ENCODE results near the gene PRDM11. TPM values are rescaled to one million over a fixed set of nuclear protein-coding genes. Genes with fewer than 3 reads are reported as not detected.

PRDM11 gene
- total RNA-seq, 1 experiment from 2014 or later, result 8.1 TPM

GRCh38 chr11:45237711-45238315 is 91.4 kb downstream of the PRDM11 start:
- peaks cover 31% of the 10 kb centered on the region for H3K27me3 Mint-ChIP-seq (ENCODE audit: unreplicated experiment)
- no TSS peak for BruUV-seq (replicated peaks)
- no peaks in the 10 kb centered on the region for H3K36me3 Mint-ChIP-seq (ENCODE audit: insufficient read depth, unreplicated experiment)
- no peaks in the 10 kb centered on the region for H3K4me1 Mint-ChIP-seq (ENCODE audit: low read depth, unreplicated experiment)
- H3K9me3 Mint-ChIP-seq (ENCODE audit: low read depth, unreplicated experiment), result no peaks in the 10 kb centered on the region
- H3K27ac Mint-ChIP-seq (ENCODE audit: unreplicated experiment), result no peak overlapping the region
- no peak for DNase-seq
- no peak for TF ChIP-seq CTCF (IDR thresholded peaks at IDR 0.05; ENCODE audit: unreplicated experiment)
- no peak overlapping the region for H3K4me3 Mint-ChIP-seq (ENCODE audit: low read depth, unreplicated experiment)
- CTCF ChIA-PET, result interaction anchor here (0.6 kb wide), 1 partner anchor 606 kb away, joined by 8 read pairs; no protein-coding TSS in a partner anchor
- intact Hi-C loops (cut with micrococcal nuclease; ENCODE audit: unreplicated experiment), result loop anchor here (10.0 kb wide), 1 partner anchor 123 kb away; no protein-coding TSS in a partner anchor

GRCh38 chr11:45238724-45239123 is 92.3 kb downstream of the PRDM11 start:
- no peak for TF ChIP-seq CTCF (IDR thresholded peaks at IDR 0.05; ENCODE audit: unreplicated experiment)
- no peak overlapping the region for H3K4me3 Mint-ChIP-seq (ENCODE audit: low read depth, unreplicated experiment)
- H3K27me3 Mint-ChIP-seq (ENCODE audit: unreplicated experiment), result peaks cover 31% of the 10 kb centered on the region
- no peaks in the 10 kb centered on the region for H3K36me3 Mint-ChIP-seq (ENCODE audit: insufficient read depth, unreplicated experiment)
- no peak overlapping the region for H3K27ac Mint-ChIP-seq (ENCODE audit: unreplicated experiment)
- no TSS peak for BruUV-seq (replicated peaks)
- intact Hi-C loops (cut with micrococcal nuclease; ENCODE audit: unreplicated experiment), result loop anchor here (10.0 kb wide), 1 partner anchor 124 kb away; no protein-coding TSS in a partner anchor
- CTCF ChIA-PET, result no interaction called here
- DNase-seq, result no peak
- H3K9me3 Mint-ChIP-seq (ENCODE audit: low read depth, unreplicated experiment), result no peaks in the 10 kb centered on the region
- H3K4me1 Mint-ChIP-seq (ENCODE audit: low read depth, unreplicated experiment), result no peaks in the 10 kb centered on the region

- CTCF ChIA-PET, result no interaction called here
- Mint-ChIP-seq H3K4me1 (ENCODE audit: low read depth, unreplicated experiment) (no peaks in the 10 kb centered on the region), H3K4me3 (ENCODE audit: low read depth, unreplicated experiment) (no peak overlapping the region), H3K9me3 (ENCODE audit: low read depth, unreplicated experiment) (no peaks in the 10 kb centered on the region), H3K36me3 (ENCODE audit: insufficient read depth, unreplicated experiment) (no peaks in the 10 kb centered on the region), H3K27ac (ENCODE audit: unreplicated experiment) (no peak overlapping the region), H3K27me3 (ENCODE audit: unreplicated experiment) (peaks cover 31% of the 10 kb centered on the region)
- TF ChIP-seq CTCF (IDR thresholded peaks at IDR 0.05; ENCODE audit: unreplicated experiment), result no peak
- DNase-seq, result no peak
- intact Hi-C loops (cut with micrococcal nuclease; ENCODE audit: unreplicated experiment), result loop anchor here (10.0 kb wide), 1 partner anchor 125 kb away; no protein-coding TSS in a partner anchor
- BruUV-seq (replicated peaks), result no TSS peak
Measured at GRCh38 chr11:45239733-45240132, 93.3 kb downstream of the PRDM11 start.

- Mint-ChIP-seq H3K27me3 (ENCODE audit: unreplicated experiment) (no peaks in the 10 kb centered on the region), H3K36me3 (ENCODE audit: insufficient read depth, unreplicated experiment) (no peaks in the 10 kb centered on the region), H3K4me1 (ENCODE audit: low read depth, unreplicated experiment) (no peaks in the 10 kb centered on the region), H3K9me3 (ENCODE audit: low read depth, unreplicated experiment) (no peaks in the 10 kb centered on the region), H3K4me3 (ENCODE audit: low read depth, unreplicated experiment) (no peak overlapping the region), H3K27ac (ENCODE audit: unreplicated experiment) (no peak overlapping the region)
- intact Hi-C loops (cut with micrococcal nuclease; ENCODE audit: unreplicated experiment), result no loop called here
- CTCF ChIA-PET, result no interaction called here
- no TSS peak for BruUV-seq (replicated peaks)
- no peak for TF ChIP-seq CTCF (IDR thresholded peaks at IDR 0.05; ENCODE audit: unreplicated experiment)
- DNase-seq, result no peak
Measured at GRCh38 chr11:45243967-45244366, 97.5 kb downstream of the PRDM11 start.
